Progenitor cell of endocrine pancreas (in vitro differentiated cells): ENCODE data around the gene FRG1. TPM values are rescaled to one million over a fixed set of nuclear protein-coding genes. Genes with fewer than 3 reads are reported as not detected.
"Not testable (repeated sequence)": the region's sequence is repeated elsewhere in the genome, so short reads cannot be mapped to it uniquely, and the experiment has no call there.

ENCODE experiments used
- DNase-seq: peaks from one replicate; pipeline ENCODE4 v3.0.0; 2021; ENCODE audit warnings: low spot score; ENCODE audit not compliant: unreplicated experiment
- H3K27ac Mint-ChIP-seq: 2 replicates; pipeline ENCODE4 v1.8.0; 2021; ENCODE audit warnings: mild to moderate bottlenecking, moderate library complexity, mixed read lengths
- H3K27me3 Mint-ChIP-seq: 2 replicates; pipeline ENCODE4 v1.8.0; 2021; ENCODE audit warnings: mixed read lengths
- H3K36me3 Mint-ChIP-seq: 2 replicates; pipeline ENCODE4 v1.8.0; 2022; ENCODE audit warnings: mixed read lengths; ENCODE audit not compliant: insufficient read depth
- H3K4me1 Mint-ChIP-seq: 2 replicates; pipeline ENCODE4 v1.8.0; 2021; ENCODE audit warnings: low read depth, mixed read lengths
- H3K4me3 Mint-ChIP-seq: 2 replicates; pipeline ENCODE4 v1.8.0; 2021; ENCODE audit warnings: low read depth, mild to moderate bottlenecking, moderate library complexity, mixed read lengths
- H3K9me3 Mint-ChIP-seq: 2 replicates; pipeline ENCODE4 v1.8.0; 2021; ENCODE audit warnings: low read depth, mixed read lengths
- CTCF ChIP-seq: fragments of 200-600 bp; sonication (generic); IDR thresholded peaks from one replicate; pipeline ENCODE4 v1.5.0; 2021; ENCODE audit warnings: antibody characterized with exemption, mild to moderate bottlenecking; ENCODE audit not compliant: unreplicated experiment
- total RNA-seq: library from RNA; stranded (reverse); gene quantifications from 2 replicates; pipeline ENCODE4 v1.2.1, GENCODE V29; 2021

Gene FRG1
- total RNA-seq, 1 donor from 2014 or later, result 36.4 TPM

- DNase-seq, result no peak
- Mint-ChIP-seq H3K27me3 (no peaks in the 10 kb centered on the region), H3K27ac (no peak overlapping the region), H3K9me3 (peaks cover 30% of the 10 kb centered on the region), H3K4me3 (no peak overlapping the region), H3K36me3 (no peaks in the 10 kb centered on the region), H3K4me1 (no peaks in the 10 kb centered on the region)
- no peak for TF ChIP-seq CTCF
These were observed 33.0 kb downstream of the FRG1 start for GRCh38 chr4:189973646-189974045.

GRCh38 chr4:189974056-189974455 is 33.4 kb downstream of the FRG1 start:
- H3K27ac Mint-ChIP-seq, result no peak overlapping the region

GRCh38 chr4:189979196-189980047 is 38.8 kb downstream of the FRG1 start:
- peaks cover 25% of the 10 kb centered on the region for H3K9me3 Mint-ChIP-seq
- DNase-seq, result no peak
- H3K4me3 Mint-ChIP-seq, result no peak overlapping the region
- H3K4me1 Mint-ChIP-seq, result no peaks in the 10 kb centered on the region
- no peak for TF ChIP-seq CTCF
- H3K27ac Mint-ChIP-seq, result no peak overlapping the region
- H3K36me3 Mint-ChIP-seq, result no peaks in the 10 kb centered on the region
- no peaks in the 10 kb centered on the region for H3K27me3 Mint-ChIP-seq

More at GRCh38 chr4:189974056-189974455, 33.4 kb downstream of the FRG1 start:
- Mint-ChIP-seq H3K9me3 (peaks cover 30% of the 10 kb centered on the region), H3K4me3 (no peak overlapping the region), H3K4me1 (no peaks in the 10 kb centered on the region), H3K27me3 (no peaks in the 10 kb centered on the region), H3K36me3 (no peaks in the 10 kb centered on the region)
- DNase-seq, result no peak
- TF ChIP-seq CTCF, result no peak

GRCh38 chr4:189980292-189980691 is 39.6 kb downstream of the FRG1 start:
- not testable (repeated sequence) for DNase-seq, H3K27me3 Mint-ChIP-seq, H3K27ac Mint-ChIP-seq, H3K4me1 Mint-ChIP-seq, H3K36me3 Mint-ChIP-seq, H3K4me3 Mint-ChIP-seq
- peaks cover 28% of the 10 kb centered on the region for H3K9me3 Mint-ChIP-seq

- no peaks in the 10 kb centered on the region for H3K4me1 Mint-ChIP-seq
- H3K27me3 Mint-ChIP-seq, result no peaks in the 10 kb centered on the region
- H3K36me3 Mint-ChIP-seq, result peaks cover 2% of the 10 kb centered on the region
- H3K27ac Mint-ChIP-seq, result no peak overlapping the region
- H3K9me3 Mint-ChIP-seq, result peaks cover 30% of the 10 kb centered on the region
- no peak for DNase-seq
- TF ChIP-seq CTCF, result no peak
- H3K4me3 Mint-ChIP-seq, result no peak overlapping the region
These were observed 41.3 kb downstream of the FRG1 start for GRCh38 chr4:189981970-189982369.

GRCh38 chr4:189983916-189984526 is 43.3 kb downstream of the FRG1 start:
- H3K9me3 Mint-ChIP-seq, result peaks cover 25% of the 10 kb centered on the region
- not testable (repeated sequence) for H3K4me3 Mint-ChIP-seq, H3K4me1 Mint-ChIP-seq, H3K36me3 Mint-ChIP-seq, H3K27me3 Mint-ChIP-seq, H3K27ac Mint-ChIP-seq, DNase-seq

DNA sequence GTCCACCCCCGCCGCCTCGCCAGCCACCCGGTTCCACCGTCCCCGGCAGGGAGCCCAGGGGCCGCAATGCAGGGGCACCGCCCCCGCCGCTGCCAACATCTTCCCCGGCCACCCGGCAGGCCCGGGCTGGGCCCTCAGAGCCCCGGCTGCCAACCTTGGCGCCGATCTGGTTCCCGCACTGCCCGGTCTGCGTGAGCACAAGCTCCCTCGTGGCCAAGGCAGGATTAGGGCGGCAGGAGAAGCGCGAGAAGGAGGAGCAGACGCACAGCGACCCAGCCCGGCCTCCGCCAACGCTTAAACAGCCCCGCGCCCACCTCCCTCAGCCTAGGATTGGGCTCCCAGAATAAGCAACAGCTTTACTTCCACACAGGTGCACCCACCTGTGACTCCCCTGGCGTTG is 44.0 kb downstream of the FRG1 start:
- not testable (repeated sequence) for H3K4me1 Mint-ChIP-seq, H3K27ac Mint-ChIP-seq, DNase-seq, H3K27me3 Mint-ChIP-seq, H3K4me3 Mint-ChIP-seq, H3K36me3 Mint-ChIP-seq
- peaks cover 22% of the 10 kb centered on the region for H3K9me3 Mint-ChIP-seq

DNA sequence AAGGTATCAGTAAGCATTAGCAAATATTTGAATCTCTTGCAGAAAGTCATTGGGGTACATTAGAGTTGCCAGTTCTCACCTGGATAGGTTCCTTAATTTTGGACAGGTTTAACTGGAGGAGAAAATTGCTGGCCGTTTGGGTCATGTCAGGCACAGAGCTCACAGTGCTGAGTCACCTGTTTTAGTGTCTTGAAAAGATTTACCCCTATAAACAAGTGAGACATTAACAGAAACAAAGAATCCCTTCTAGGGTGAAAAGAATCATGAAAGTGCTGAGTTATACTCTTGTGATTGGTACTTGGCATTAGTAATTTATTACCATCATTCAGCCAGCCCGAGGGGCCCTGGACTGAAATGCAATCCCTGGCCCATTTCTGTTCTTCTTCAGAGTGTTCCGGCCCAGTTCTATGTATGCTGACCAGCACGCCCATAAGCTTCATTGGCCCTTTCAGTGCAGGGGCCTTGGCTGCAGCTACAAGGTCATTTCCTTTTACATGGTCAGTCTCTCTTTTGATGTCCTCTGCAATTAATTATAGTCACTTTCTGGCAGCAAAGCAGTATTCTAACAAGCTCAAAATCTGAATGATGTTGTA is 45.1 kb downstream of the FRG1 start:
- H3K36me3 Mint-ChIP-seq, H3K27me3 Mint-ChIP-seq, H3K4me3 Mint-ChIP-seq, H3K27ac Mint-ChIP-seq, DNase-seq, H3K4me1 Mint-ChIP-seq: not testable (repeated sequence)
- peaks cover 22% of the 10 kb centered on the region for H3K9me3 Mint-ChIP-seq
